Activated T-helper 17 cell treated with anti-CD3 and anti-CD28 coated beads, Interleukin-2, amount 50 U/mL, for 72 hours (primary cell): ENCODE measurements around the gene SP8. TPM values are rescaled to one million over a fixed set of nuclear protein-coding genes. Genes with fewer than 3 reads are reported as not detected.

Experiments
- ATAC-seq: fragments of 150-1000 bp; cut with Tn5 transposase; replicated peaks from 2 replicates; pipeline ENCODE4 v1.10.0; 2021; ENCODE audit warnings: mild to moderate bottlenecking, moderate library complexity
- H3K27ac Mint-ChIP-seq: one replicate; pipeline ENCODE4 v1.8.0; 2022; ENCODE audit warnings: mixed read lengths
- H3K27me3 Mint-ChIP-seq: one replicate; pipeline ENCODE4 v1.8.0; 2022; ENCODE audit warnings: mixed read lengths
- H3K36me3 Mint-ChIP-seq: one replicate; pipeline ENCODE4 v1.8.0; 2022; ENCODE audit warnings: low read depth, mild to moderate bottlenecking, mixed read lengths
- H3K4me1 Mint-ChIP-seq: one replicate; pipeline ENCODE4 v1.8.0; 2022; ENCODE audit warnings: mixed read lengths
- H3K4me3 Mint-ChIP-seq: one replicate; pipeline ENCODE4 v1.8.0; 2022; ENCODE audit warnings: mild to moderate bottlenecking, mixed read lengths
- H3K9me3 Mint-ChIP-seq: one replicate; pipeline ENCODE4 v1.8.0; 2022; ENCODE audit warnings: mixed read lengths
- total RNA-seq, 2 donors: library from RNA; stranded (reverse); gene quantifications; one replicate each; pipeline ENCODE4 v1.2.3, GENCODE V29; 2022

The SP8 gene
- total RNA-seq, 2 donors from 2014 or later: not detected

GRCh38 chr7:20754001-20754400 lies 32.7 kb downstream of the SP8 start:
- no peak for ATAC-seq
- H3K27ac Mint-ChIP-seq: no peak overlapping the region
- H3K27me3 Mint-ChIP-seq: peaks cover 11% of the 10 kb centered on the region

GRCh38 chr7:20749906-20750305 lies 36.8 kb downstream of the SP8 start:
- H3K27ac Mint-ChIP-seq: no peak overlapping the region
- H3K36me3 Mint-ChIP-seq: no peaks in the 10 kb centered on the region
- no peak for ATAC-seq
- no peaks in the 10 kb centered on the region for H3K4me1 Mint-ChIP-seq
- peaks cover 11% of the 10 kb centered on the region for H3K27me3 Mint-ChIP-seq
- H3K9me3 Mint-ChIP-seq: no peaks in the 10 kb centered on the region
- no peak overlapping the region for H3K4me3 Mint-ChIP-seq

More at GRCh38 chr7:20754001-20754400, 32.7 kb downstream of the SP8 start:
- H3K4me3 Mint-ChIP-seq: no peak overlapping the region
- H3K36me3 Mint-ChIP-seq: no peaks in the 10 kb centered on the region
- no peaks in the 10 kb centered on the region for H3K9me3 Mint-ChIP-seq
- H3K4me1 Mint-ChIP-seq: no peaks in the 10 kb centered on the region

GRCh38 chr7:20748853-20749252 lies 37.8 kb downstream of the SP8 start:
- no peak overlapping the region for H3K4me3 Mint-ChIP-seq
- peaks cover 13% of the 10 kb centered on the region for H3K27me3 Mint-ChIP-seq
- no peaks in the 10 kb centered on the region for H3K4me1 Mint-ChIP-seq
- no peaks in the 10 kb centered on the region for H3K9me3 Mint-ChIP-seq
- no peaks in the 10 kb centered on the region for H3K36me3 Mint-ChIP-seq
- no peak overlapping the region for H3K27ac Mint-ChIP-seq
- no peak for ATAC-seq

- ATAC-seq: no peak
- Mint-ChIP-seq H3K9me3 (no peaks in the 10 kb centered on the region), H3K27me3 (peaks cover 16% of the 10 kb centered on the region), H3K27ac (no peak overlapping the region), H3K36me3 (no peaks in the 10 kb centered on the region), H3K4me3 (no peak overlapping the region), H3K4me1 (no peaks in the 10 kb centered on the region)
Measured at GRCh38 chr7:20747001-20747400, 39.7 kb downstream of the SP8 start.

GRCh38 chr7:20745702-20746101 lies 41.0 kb downstream of the SP8 start:
- Mint-ChIP-seq H3K4me3 (no peak overlapping the region), H3K4me1 (no peaks in the 10 kb centered on the region), H3K27ac (no peak overlapping the region), H3K9me3 (no peaks in the 10 kb centered on the region), H3K36me3 (no peaks in the 10 kb centered on the region), H3K27me3 (peaks cover 17% of the 10 kb centered on the region)
- ATAC-seq: no peak

- no peaks in the 10 kb centered on the region for H3K4me1 Mint-ChIP-seq
- no peaks in the 10 kb centered on the region for H3K36me3 Mint-ChIP-seq
- H3K9me3 Mint-ChIP-seq: no peaks in the 10 kb centered on the region
- no peak overlapping the region for H3K4me3 Mint-ChIP-seq
- H3K27ac Mint-ChIP-seq: no peak overlapping the region
- no peak for ATAC-seq
- peaks cover 17% of the 10 kb centered on the region for H3K27me3 Mint-ChIP-seq
Measured at GRCh38 chr7:20744954-20745446, 41.7 kb downstream of the SP8 start.

GRCh38 chr7:20742913-20743312 lies 43.8 kb downstream of the SP8 start:
- no peak overlapping the region for H3K27ac Mint-ChIP-seq
- H3K4me1 Mint-ChIP-seq: no peaks in the 10 kb centered on the region
- no peak for ATAC-seq
- no peak overlapping the region for H3K4me3 Mint-ChIP-seq
- H3K27me3 Mint-ChIP-seq: peaks cover 10% of the 10 kb centered on the region
- H3K36me3 Mint-ChIP-seq: no peaks in the 10 kb centered on the region
- no peaks in the 10 kb centered on the region for H3K9me3 Mint-ChIP-seq

GRCh38 chr7:20741801-20742200 lies 44.9 kb downstream of the SP8 start:
- Mint-ChIP-seq H3K9me3 (no peaks in the 10 kb centered on the region), H3K27ac (no peak overlapping the region), H3K27me3 (peaks cover 10% of the 10 kb centered on the region), H3K36me3 (no peaks in the 10 kb centered on the region), H3K4me3 (no peak overlapping the region), H3K4me1 (no peaks in the 10 kb centered on the region)
- ATAC-seq: no peak

- Mint-ChIP-seq H3K36me3 (no peaks in the 10 kb centered on the region), H3K27me3 (peaks cover 8% of the 10 kb centered on the region), H3K9me3 (no peaks in the 10 kb centered on the region), H3K27ac (no peak overlapping the region), H3K4me3 (no peak overlapping the region), H3K4me1 (no peaks in the 10 kb centered on the region)
- no peak for ATAC-seq
Measured at GRCh38 chr7:20738518-20739481, 47.9 kb downstream of the SP8 start.

GRCh38 chr7:20737840-20738448 lies 48.7 kb downstream of the SP8 start:
- H3K4me3 Mint-ChIP-seq: no peak overlapping the region
- no peaks in the 10 kb centered on the region for H3K36me3 Mint-ChIP-seq

GRCh38 chr7:20735346-20736065 lies 51.2 kb downstream of the SP8 start:
- ATAC-seq: no peak
- Mint-ChIP-seq H3K36me3 (no peaks in the 10 kb centered on the region), H3K4me1 (no peaks in the 10 kb centered on the region)

More at GRCh38 chr7:20737840-20738448, 48.7 kb downstream of the SP8 start:
- H3K9me3 Mint-ChIP-seq: no peaks in the 10 kb centered on the region
- H3K27ac Mint-ChIP-seq: no peak overlapping the region
- H3K4me1 Mint-ChIP-seq: no peaks in the 10 kb centered on the region
- H3K27me3 Mint-ChIP-seq: peaks cover 4% of the 10 kb centered on the region
- no peak for ATAC-seq

More at GRCh38 chr7:20735346-20736065, 51.2 kb downstream of the SP8 start:
- no peaks in the 10 kb centered on the region for H3K9me3 Mint-ChIP-seq
- H3K27me3 Mint-ChIP-seq: peaks cover 7% of the 10 kb centered on the region
- H3K27ac Mint-ChIP-seq: no peak overlapping the region
- H3K4me3 Mint-ChIP-seq: no peak overlapping the region

Other genes starting within 250 kb of the SP8 start
- gene ABCB5, start 171.2 kb downstream of the SP8 start, total RNA-seq: not detected